ENCODE results near the gene TMEM150A.

TMEM150A gene

DNA sequence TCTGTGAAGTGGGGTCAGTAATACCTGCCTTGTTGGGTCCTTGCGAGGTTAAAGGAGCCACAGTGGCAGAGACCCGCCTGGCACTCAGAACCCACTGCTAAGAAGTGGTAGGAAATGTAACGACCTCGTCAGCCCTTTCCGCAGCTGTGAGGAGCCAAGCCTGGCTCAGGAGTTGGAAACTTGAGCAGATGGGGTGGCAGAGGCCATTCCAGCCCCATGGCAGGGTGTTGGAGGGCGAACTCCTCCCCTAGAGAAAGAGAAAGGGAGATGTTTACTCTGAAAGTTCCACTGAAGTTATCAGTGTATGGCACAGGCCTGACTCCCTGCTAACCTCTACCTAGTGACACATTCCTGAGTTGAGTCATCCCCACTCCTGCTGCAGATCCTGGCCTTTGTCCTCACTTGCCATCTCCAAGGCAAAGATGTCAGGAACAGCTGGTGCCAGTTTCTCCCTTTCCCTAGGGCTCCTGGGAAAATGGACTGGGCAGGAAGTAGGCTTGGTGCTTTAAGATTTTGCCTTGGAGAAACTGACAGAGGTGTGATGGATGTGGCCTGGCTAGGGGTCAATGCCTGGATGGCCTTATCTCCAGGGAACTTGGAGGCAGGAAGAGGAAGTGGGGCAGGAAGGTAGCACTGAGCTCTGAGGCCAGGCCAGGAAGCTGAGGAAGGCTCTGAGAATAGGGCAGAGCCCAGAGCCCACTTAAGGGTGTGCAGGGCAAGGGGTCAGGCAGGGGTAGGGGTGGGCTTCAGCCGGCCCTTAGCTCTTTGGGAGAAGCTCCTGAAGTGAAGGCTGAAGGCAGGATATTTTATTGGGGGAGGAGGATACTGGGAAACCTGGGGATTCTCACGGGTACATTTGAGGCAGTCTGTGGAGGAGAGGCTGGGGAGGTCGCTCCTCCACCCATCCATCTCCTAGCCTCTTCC is 17.4 kb downstream of the TMEM150A start:
- DNase-seq (ENCODE audit: low read depth): no peak
- TF ChIP-seq, protein P1, sequence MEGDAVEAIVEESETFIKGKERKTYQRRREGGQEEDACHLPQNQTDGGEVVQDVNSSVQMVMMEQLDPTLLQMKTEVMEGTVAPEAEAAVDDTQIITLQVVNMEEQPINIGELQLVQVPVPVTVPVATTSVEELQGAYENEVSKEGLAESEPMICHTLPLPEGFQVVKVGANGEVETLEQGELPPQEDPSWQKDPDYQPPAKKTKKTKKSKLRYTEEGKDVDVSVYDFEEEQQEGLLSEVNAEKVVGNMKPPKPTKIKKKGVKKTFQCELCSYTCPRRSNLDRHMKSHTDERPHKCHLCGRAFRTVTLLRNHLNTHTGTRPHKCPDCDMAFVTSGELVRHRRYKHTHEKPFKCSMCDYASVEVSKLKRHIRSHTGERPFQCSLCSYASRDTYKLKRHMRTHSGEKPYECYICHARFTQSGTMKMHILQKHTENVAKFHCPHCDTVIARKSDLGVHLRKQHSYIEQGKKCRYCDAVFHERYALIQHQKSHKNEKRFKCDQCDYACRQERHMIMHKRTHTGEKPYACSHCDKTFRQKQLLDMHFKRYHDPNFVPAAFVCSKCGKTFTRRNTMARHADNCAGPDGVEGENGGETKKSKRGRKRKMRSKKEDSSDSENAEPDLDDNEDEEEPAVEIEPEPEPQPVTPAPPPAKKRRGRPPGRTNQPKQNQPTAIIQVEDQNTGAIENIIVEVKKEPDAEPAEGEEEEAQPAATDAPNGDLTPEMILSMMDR (conservative IDR thresholded peaks at IDR 0.05; ENCODE audit: low read depth, low read length): no peak
- H3K4me3 ChIP-seq (ENCODE audit: low read length): peak overlapping the region; percentile 42

DNA sequence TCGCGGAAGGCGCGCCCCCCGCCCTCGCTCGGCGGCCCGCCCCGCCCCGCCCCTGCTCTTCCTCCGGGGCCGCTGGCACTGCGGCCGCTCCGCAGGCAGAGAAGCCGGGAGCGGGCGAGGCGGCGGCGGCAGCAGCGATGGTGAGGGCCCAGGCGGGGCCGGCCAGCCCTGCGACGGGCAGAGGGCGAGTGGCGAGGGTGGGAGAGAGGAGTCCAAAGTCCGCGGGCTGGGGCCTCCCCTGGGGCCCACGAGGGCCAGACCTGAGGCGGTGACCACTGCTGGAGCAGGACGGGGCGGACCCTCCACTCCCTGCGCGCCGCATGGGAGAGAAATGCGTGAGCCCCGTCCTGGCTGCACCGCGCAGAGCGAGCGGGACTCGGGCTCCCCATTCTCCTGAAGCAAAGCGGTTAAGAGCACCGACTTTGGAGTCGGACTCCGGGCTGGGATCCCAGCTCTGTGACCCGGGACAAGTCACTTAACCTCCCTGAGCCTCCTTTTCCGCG is 18.1 kb downstream of the TMEM150A start, which contains the start of gene VAMP5:
Gene VAMP5, plus strand, starts transcription at position 78 of the 503 bp plus-strand sequence. Its CDS starts 60 bp downstream, at position 138.
- H3K4me3 ChIP-seq (ENCODE audit: low read length): peak within 1 kb of the TSS; percentile 42
- no peak for DNase-seq (ENCODE audit: low read depth)
- TF ChIP-seq, protein P1 (conservative IDR thresholded peaks at IDR 0.05; ENCODE audit: low read depth, low read length): no peak

DNA sequence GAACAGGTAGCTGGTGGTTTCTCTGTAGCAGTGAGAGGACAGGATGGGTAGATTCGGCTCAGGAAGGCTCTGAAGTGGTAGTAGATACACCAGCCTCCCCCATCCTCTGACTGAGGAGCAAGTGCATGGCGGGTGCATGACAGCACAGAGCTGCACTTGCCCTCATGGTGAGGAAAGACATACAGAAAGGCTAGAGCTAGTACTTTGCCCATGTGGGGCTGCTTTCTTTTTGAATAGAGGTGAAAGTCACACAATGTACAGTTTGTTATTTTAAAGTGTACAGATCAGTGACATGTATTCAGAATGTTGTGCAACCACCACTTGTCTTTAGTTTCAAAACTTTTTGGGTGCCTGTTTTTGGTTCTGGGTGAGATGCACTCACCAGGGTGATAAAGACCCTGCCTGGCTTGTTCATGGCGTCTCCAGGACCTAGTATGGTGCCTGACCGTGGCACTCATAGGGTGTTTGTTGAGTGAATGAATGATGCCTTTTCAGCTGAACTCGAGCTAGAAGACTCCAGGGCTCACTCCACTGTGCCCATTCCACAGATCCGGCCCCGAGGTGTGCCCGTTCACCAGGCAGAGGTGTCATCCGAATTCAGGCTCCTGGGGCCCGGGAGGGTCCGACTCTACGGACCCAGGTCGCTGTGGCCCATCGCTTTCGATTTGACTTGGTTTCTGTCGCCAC is 18.7 kb downstream of the TMEM150A start:
- H3K4me3 ChIP-seq (ENCODE audit: low read length): peak overlapping the region; percentile 42
- TF ChIP-seq, protein P1 (conservative IDR thresholded peaks at IDR 0.05; ENCODE audit: low read depth, low read length): no peak
- no peak for DNase-seq (ENCODE audit: low read depth)

DNA sequence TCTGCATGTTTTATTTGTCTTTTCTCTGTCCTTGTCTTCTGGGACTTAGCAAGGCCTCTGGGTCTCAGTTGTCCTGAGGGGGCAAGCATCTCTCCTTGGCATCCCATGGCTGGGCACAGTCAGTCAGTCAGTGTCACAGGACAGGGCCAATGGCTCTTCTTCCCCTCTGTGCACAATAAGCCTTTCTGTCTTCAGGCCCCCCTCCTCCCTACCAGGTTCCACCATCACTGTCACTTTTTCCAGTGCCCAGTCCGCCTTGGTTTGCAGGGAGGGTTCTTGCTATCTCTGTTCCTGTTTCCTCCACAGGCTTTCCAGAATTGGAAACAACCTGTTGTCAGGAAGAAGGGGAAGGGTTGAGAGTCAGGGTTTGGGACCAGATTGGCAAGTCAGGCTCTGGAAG is 20.0 kb downstream of the TMEM150A start:
- no peak for DNase-seq (ENCODE audit: low read depth)
- TF ChIP-seq, protein P1 (conservative IDR thresholded peaks at IDR 0.05; ENCODE audit: low read depth, low read length): no peak
- no peak overlapping the region for H3K4me3 ChIP-seq (ENCODE audit: low read length)

DNA sequence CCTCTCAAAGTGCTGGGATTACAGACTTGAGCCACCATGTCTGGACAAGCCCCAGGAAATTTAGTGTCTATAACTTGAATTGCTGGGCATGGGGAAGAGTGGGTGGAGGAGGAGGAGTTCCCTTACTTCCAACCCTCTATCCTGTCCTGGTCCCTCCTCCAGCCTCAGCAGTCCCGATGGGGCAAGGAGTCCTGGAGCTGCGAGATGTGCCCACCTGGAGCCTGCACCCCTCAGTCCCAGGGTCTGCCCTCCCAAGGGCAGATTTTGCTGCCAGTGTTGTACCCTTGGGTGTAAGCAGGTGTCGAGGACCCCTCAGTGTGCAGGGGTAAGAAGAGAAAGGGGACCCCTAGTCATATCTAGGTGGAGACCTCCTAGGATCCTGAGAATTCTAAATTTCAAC is 22.3 kb downstream of the TMEM150A start:
- H3K4me3 ChIP-seq (ENCODE audit: low read length): no peak overlapping the region
- no peak for DNase-seq (ENCODE audit: low read depth)
- TF ChIP-seq, protein P1 (conservative IDR thresholded peaks at IDR 0.05; ENCODE audit: low read depth, low read length): no peak

DNA sequence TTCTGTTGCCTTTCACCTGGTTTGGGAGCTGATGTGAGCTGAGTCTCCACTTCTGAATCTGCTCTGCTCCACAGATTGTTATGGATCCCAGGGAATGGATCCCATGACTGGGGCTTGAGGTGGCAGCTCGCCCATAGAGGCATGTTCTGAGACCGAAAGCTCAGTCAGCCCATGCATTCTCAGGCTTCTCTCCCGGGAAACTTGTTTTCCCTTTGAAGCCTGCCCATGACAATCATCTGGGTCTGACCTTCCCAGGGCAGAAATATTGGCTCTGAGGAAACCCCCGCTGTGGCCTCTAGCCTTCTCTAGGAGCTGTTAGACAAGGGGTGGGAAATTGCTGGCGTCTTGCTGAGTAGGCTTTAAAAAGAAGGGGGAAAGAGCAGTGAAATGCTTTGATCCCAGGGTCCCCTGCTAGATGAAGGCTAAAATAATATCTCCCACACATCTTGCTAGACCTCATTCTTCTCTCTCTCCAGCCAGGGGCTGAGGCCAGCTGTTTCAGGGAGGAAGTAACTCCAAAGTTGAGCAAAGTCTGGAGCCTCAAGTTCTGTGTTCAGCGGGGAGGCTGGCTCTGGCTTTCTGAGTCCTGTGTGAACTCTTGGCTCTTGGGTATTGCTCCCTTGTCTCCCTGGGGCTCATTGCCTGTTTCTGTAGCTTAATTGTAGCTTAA is 23.1 kb downstream of the TMEM150A start:
- no peak overlapping the region for H3K4me3 ChIP-seq (ENCODE audit: low read length)
- DNase-seq (ENCODE audit: low read depth): no peak
- TF ChIP-seq, protein P1 (conservative IDR thresholded peaks at IDR 0.05; ENCODE audit: low read depth, low read length): no peak

Data from retinal pigment epithelial cell (primary cell).